T-helper 1 cell (primary cell): ENCODE results near the gene POM121C.
"Not testable (repeated sequence)": the region's sequence is repeated elsewhere in the genome, so short reads cannot be mapped to it uniquely, and the experiment has no call there.

Source experiments
- DNase-seq, 5 donors: peaks; one replicate each; pipeline ENCODE4 v3.0.0-alpha.2; 2012 to 2020

The POM121C gene

DNA sequence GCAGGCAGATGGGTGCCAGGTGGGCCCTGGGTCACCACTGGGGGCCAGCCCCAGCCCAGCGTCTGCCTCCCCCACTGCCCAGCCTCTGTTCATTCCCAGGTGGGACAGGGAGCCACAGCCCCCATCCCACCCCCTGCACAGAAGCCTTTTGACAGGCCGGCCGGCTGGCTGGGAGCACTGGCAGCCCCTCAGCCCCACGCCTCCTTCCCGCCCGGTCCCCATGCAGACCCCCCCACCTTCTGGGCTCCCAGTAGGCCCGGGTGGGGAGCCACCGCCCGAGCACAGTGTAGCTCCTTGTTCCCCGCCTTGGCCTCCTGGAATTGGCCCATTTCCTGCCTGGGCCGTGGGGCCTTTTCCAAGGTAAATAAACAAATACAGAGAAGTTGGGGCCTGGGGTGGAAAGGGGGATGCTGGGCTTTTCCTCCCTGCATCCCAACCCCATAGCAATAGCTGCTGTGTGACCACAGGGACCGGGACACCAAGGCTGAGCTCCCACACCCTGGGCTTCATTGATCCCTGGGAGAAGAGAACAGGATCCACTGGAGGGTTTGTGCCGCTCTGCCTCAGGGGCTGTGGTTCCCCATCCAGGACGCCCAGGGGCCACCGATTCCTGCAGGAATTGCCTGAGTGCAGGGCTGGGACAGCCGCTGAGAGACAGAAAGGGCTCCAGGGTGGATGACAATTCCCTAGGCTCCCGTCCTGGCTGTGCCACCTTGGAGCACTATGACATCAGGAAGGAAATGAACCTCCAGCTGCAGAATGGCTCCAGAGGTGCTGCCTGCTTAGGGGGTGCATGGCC, 111.4 kb downstream of the POM121C start:
- not testable (repeated sequence) for DNase-seq

DNA sequence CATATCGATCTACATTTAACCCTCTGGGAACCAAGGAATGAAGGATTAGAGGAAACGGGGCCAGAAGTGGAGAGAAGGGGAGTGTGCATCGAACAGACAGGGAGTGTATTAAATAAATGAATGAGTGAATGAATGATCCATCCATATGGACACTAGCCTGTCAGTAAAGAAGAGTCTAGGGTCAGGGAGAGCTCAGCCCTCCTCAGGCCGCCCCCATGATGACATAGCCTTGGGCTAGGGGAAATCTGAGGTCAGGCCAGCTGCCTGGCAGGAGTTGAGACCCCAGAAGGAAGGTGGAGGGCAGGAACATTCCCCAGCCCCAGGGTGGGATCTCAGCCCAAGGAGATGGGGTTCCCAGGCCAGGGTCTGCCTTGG, 112.0 kb downstream of the POM121C start:
- DNase-seq, result not testable (repeated sequence)

DNA sequence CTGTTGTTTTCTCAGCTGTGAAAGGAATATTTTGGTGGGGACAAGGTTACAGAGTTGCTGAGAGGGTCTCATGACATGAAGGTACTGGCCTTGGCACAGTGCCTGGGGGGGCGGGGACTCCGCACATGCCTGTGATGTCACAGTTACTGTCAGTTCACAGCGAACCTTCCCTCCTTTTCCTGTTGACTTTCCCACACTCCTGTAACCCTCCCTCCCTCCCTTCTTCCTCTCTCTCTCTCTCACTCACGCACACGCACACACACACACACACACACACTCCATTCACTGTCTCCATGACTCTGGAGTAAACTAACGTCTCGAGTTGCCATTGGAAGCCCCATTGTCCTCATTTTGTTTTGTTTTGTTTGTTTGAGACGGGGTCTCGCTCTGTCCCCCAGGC, 118.8 kb downstream of the POM121C start:
- DNase-seq, result not testable (repeated sequence)
